ENCODE measurements around the gene TNS2. TPM values are rescaled to one million over a fixed set of nuclear protein-coding genes. Genes with fewer than 3 reads are reported as not detected.

The TNS2 gene
- total RNA-seq, 1 donor from 2014 or later: 10.8 TPM

- TF ChIP-seq CTCF (conservative IDR thresholded peaks at IDR 0.05; ENCODE audit: low read depth, low read length): no peak
- DNase-seq (ENCODE audit: low read depth): no peak
- no peak overlapping the region for H3K4me3 ChIP-seq (ENCODE audit: low read depth, low read length)
Observed at GRCh38 chr12:53059434-53060063, 9.7 kb downstream of the TNS2 start.

DNA sequence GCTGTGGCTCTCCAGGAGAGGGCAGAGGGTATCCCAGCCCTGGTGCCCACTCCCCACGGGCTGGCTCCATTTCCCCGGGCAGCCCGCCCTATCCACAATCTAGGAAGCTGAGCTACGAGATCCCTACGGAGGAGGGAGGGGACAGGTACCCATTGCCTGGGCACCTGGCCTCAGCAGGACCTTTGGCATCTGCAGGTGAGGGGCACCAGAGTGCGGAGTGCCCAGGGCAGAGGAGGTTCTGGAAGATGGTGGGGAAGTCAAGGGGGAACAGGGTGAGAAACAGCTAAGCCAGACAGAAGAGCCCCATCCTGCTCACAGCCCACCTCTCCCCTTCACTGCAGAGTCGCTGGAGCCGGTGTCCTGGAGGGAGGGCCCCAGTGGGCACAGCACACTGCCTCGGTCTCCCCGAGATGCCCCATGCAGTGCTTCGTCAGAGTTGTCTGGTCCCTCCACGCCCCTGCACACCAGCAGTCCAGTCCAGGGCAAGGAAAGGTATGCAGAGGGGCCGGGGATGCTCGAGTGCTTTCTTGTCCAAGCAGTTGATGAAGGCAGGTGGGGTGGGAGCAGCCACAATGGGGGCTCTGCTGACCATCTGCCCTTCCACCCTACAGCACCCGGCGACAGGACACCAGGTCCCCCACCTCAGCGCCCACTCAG is 10.3 kb downstream of the TNS2 start:
- no peak overlapping the region for H3K4me3 ChIP-seq (ENCODE audit: low read depth, low read length)
- no peak for TF ChIP-seq CTCF (conservative IDR thresholded peaks at IDR 0.05; ENCODE audit: low read depth, low read length)
- DNase-seq (ENCODE audit: low read depth): no peak

DNA sequence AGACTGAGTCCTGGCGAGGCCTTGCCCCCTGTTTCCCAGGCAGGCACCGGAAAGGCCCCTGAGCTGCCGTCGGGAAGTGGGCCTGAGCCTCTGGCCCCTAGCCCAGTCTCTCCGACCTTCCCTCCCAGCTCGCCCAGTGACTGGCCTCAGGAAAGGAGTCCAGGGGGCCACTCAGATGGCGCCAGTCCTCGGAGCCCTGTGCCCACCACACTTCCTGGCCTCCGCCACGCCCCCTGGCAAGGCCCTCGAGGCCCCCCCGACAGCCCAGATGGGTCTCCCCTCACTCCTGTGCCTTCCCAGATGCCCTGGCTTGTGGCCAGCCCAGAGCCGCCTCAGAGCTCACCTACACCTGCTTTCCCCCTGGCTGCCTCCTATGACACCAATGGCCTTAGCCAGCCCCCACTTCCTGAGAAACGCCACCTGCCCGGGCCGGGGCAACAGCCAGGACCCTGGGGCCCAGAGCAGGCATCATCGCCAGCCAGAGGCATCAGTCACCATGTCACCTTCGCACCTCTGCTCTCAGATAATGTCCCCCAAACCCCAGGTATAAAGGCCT is 10.9 kb downstream of the TNS2 start:
- no peak overlapping the region for H3K4me3 ChIP-seq (ENCODE audit: low read depth, low read length)
- no peak for TF ChIP-seq CTCF (conservative IDR thresholded peaks at IDR 0.05; ENCODE audit: low read depth, low read length)
- no peak for DNase-seq (ENCODE audit: low read depth)

GRCh38 chr12:53061404-53062010 is 11.6 kb downstream of the TNS2 start:
- no peak overlapping the region for H3K4me3 ChIP-seq (ENCODE audit: low read depth, low read length)
- DNase-seq (ENCODE audit: low read depth): no peak
- peak; percentile 48 for TF ChIP-seq CTCF (conservative IDR thresholded peaks at IDR 0.05; ENCODE audit: low read depth, low read length)

DNA sequence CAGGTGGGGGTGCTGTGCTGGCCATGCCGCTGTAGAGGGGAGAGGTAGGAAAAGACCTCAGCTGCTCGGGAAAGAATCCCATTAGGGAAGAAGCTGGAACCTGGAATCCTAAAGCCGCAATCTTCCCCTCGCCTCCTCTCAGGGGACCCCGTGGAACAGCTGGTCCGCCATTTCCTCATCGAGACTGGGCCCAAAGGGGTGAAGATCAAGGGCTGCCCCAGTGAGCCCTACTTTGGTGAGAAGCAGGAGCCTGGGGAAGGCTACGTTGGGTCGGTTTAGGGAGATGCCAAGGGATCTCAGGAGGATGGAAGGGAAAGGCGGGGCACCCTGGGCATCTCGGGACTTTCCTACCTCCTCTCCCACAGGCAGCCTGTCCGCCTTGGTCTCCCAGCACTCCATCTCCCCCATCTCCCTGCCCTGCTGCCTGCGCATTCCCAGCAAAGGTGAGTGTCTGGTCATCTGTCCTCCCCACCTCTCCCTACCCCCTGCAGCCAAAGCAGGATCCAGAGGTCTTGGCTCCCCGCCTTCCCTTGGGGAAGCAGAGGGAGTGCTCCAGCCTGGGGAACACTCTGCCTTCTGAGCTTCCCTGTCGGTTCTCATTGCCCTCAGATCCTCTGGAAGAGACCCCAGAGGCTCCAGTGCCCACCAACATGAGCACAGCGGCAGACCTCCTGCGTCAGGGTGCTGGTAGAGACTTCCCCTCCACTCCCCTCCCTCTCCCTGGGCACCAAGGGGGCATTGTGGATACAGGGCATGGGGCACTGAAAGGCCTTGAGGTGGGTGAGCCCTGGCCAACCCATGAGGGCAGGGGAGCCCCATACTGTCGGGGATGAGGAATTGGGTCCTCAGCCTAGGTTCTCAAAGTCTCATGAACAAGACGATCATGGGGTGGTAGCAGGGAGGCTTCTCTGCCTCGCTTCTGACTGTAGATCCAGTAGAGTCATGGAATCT is 12.4 kb downstream of the TNS2 start:
- H3K4me3 ChIP-seq (ENCODE audit: low read depth, low read length): no peak overlapping the region
- DNase-seq (ENCODE audit: low read depth): no peak
- TF ChIP-seq CTCF (conservative IDR thresholded peaks at IDR 0.05; ENCODE audit: low read depth, low read length): no peak

DNA sequence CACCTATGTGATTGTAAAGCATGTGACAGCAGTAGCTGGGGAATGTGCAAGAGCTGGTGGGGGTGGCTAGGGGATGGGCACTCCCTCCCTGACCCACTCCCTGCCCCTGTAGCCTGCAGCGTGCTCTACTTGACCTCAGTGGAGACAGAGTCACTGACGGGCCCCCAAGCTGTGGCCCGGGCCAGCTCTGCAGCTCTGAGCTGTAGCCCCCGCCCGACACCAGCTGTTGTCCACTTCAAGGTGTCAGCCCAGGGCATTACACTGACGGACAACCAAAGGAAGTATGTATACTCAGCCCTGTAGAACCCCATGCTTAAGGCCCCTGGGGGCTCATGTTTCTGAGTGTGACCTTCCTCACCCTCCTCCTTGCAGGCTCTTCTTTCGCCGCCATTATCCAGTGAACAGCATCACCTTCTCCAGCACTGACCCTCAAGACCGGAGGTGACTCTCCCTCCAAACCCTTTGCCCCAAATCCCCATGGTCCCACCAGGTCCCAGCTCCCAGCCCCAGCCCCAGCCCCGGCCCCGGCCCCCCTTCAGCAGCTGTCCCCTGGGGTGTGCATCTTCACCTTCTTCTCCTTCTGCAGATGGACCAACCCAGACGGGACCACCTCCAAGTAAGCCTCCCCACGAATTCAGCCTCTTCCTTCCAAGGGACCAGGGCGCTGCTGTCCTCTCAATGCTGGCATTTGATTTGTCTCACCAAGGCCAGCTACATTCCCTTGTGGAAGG is 13.3 kb downstream of the TNS2 start:
- DNase-seq (ENCODE audit: low read depth): no peak
- no peak for TF ChIP-seq CTCF (conservative IDR thresholded peaks at IDR 0.05; ENCODE audit: low read depth, low read length)
- H3K4me3 ChIP-seq (ENCODE audit: low read depth, low read length): no peak overlapping the region
